Colon (tissue), 2 donors: ENCODE data around the gene CA14.
"Not testable (repeated sequence)": the region's sequence is repeated elsewhere in the genome, so short reads cannot be mapped to it uniquely, and the experiment has no call there.

Experiments
- FAIRE-seq: peaks from 2 replicates; lab custom pipeline; 2012; peaks lifted over from hg19 to GRCh38; lab: Jason Lieb, UNC
- donor health status: control.
- donor health status: control.

CA14 gene

GRCh38 chr1:150236614-150237100 lies 20.9 kb upstream of the CA14 start:
- FAIRE-seq: no peak

GRCh38 chr1:150237176-150237575 lies 20.4 kb upstream of the CA14 start:
- FAIRE-seq: not testable (repeated sequence)

GRCh38 chr1:150237746-150238145 lies 19.8 kb upstream of the CA14 start:
- FAIRE-seq: no peak

GRCh38 chr1:150243003-150243402 lies 14.6 kb upstream of the CA14 start:
- no peak for FAIRE-seq

- FAIRE-seq: no peak
Observed at GRCh38 chr1:150249936-150250335, 7.6 kb upstream of the CA14 start.

DNA sequence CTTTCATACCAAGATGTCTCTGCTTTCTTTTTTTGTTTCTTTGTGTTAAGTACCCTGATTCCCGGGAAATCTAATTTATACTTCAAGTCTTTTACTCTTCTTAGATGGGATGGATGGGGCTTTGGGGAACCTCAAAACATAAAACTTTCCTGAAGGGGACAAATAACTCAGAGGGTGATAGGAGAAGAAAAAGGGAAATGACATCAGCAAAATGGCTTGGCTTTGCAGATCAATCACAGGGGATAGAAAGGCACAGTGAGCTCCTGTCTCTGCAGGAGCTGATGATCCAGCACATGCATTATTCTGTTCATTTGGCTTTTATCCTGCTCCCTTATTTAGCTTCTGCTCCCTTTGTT lies 1.4 kb upstream of the CA14 start:
- no peak for FAIRE-seq

GRCh38 chr1:150256554-150257341 lies 826 bp upstream of the CA14 start:
- no peak for FAIRE-seq

- FAIRE-seq: no peak
Observed at GRCh38 chr1:150259217-150259616, 1.6 kb downstream of the CA14 start.

DNA sequence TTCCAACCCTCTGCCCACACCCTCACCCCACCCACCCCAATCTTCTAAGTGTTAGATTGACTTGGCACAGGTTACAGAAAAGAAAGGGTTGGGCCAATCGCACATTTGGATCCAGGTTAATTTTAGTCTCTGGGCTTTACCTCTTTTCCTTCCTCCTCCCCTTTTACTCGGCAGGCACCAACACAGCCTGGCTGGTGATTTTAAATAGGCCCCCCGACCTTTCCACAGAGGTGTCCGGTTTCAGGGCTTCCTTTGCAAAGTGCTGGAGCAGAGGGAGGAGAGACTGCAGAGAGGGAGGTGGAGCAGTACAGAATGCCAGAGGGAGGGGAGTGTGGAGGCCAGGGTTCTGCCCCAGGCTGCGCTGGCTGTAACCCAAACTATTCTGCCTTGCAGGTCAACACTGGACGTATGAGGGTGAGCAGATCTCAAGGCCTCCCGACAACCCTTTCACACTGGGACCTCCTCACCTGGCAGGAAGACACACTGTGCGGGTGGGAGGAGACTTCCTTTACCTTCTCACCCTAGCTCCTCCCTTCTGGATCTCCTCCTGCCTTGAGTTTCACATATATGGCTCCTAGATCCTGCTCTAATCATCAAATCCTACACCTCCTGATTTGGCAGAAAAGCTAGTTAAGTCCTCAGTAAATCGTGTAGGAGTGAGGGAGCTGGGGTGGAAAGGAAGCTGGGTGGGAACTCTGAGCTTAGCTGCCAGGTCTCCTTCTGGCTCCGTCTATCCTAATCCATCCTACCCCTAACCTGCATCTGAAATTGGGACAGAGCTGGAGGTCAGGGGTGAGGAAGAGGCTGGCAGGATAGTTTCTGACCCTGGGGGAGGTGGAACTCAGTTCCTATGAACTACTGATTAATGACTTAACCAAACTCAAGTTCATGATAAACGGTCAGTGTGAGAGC lies 2.4 kb downstream of the CA14 start:
- no peak for FAIRE-seq

DNA sequence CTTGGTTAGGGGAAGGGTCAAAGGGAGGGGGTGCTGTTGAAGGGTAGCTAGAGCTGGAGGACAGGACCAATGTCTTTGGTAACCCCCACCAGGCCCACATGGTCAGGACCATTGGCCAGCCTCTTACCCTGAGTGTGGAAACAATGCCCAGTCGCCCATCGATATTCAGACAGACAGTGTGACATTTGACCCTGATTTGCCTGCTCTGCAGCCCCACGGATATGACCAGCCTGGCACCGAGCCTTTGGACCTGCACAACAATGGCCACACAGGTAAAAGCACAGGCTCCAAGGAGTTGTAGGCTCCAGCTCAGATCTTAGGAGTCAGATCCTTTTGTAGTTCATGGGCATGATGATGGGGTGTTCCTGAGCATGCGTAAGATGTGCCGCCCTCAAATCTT lies 3.8 kb downstream of the CA14 start:
- no peak for FAIRE-seq

DNA sequence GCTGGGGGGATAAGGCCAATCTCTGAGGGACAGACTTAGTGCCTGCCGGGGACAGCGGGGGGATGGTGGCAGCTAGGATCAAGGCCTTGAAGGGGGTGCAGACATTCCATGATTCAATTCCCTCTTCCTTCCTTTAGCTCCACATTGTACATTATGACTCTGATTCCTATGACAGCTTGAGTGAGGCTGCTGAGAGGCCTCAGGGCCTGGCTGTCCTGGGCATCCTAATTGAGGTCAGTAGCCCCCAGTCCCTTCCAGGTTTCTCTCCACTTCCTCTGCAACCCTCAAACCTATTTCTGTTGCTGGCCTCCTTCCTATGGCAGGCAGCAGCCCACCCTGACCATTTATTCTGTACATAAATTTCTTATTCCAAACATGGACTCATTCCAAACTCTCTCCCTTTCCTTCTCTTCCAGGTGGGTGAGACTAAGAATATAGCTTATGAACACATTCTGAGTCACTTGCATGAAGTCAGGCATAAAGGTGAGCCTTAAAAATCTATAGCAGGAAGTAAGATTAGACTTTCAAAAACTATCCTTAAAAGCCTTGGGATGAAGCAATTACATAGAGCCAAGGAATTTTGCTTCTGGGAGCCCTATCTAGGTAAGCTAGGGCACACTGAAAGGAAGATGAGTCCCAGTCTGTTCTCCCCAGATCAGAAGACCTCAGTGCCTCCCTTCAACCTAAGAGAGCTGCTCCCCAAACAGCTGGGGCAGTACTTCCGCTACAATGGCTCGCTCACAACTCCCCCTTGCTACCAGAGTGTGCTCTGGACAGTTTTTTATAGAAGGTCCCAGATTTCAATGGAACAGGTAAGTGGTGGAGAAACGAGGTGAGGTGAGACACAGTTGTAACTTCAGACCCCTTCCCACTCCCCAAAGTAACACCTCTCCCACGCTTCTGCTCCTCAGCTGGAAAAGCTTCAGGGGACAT lies 5.1 kb downstream of the CA14 start:
- FAIRE-seq: no peak

GRCh38 chr1:150263549-150263948 lies 6.0 kb downstream of the CA14 start:
- FAIRE-seq: no peak

DNA sequence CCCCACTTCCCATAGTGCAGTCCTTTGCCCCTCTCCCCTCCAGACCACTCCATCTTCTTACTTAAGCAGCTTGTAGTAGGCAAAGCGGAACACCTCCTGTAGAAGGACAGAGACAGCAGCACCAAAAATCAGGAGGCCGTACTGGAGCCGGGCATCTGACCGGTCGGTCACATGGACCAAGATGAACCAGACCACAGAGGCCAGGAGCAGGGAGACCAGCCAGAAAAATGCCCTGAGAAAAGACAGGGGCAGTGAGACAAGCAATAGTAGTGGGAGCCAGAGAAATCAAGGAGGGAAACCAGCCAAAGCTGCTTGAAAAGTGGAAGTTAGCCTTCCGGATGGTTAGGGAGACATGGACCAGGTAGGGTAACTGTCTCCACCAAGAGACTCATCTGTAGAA lies 10.3 kb downstream of the CA14 start:
- no peak for FAIRE-seq

- FAIRE-seq: no peak
Observed at GRCh38 chr1:150268340-150268704, 10.7 kb downstream of the CA14 start.

DNA sequence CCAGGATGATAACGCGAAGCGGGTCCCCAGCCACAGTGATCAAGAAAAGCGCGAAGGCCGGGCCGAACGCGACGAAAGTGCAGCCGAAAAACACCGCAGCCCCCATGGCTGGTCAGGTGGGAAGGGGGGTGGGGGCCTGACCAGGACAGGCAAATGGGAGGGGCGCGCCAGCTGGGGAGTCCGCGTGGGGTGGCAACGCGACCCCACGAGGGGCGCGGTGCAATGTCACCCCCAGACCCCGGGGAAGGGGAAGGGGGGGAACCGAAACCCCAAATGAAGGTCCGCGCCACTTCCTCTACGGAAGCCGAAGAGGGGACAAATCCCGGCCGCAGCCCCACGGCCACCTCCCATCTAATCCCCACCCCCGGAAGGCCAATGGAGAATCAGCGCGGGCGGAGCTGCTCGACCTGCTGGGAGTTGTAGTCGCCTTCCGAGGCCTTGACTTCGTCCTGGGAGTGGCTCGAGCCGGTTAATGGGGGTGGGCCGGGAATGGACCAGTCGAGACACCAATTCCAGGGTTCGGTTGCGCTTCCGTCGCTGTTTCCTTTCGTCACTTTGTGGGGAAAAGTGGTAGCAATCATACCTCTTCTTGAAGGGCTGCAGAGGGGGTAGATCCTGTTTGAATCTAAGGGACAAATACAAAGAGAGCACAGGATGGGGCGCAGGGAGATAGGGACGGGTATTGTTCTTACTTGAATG lies 11.3 kb downstream of the CA14 start, which contains the start of gene APH1A:
TSS of gene APH1A (minus strand) at position 312 of the 699 bp plus-strand sequence. CDS start at position 106, 206 bp downstream.
- FAIRE-seq: no peak

DNA sequence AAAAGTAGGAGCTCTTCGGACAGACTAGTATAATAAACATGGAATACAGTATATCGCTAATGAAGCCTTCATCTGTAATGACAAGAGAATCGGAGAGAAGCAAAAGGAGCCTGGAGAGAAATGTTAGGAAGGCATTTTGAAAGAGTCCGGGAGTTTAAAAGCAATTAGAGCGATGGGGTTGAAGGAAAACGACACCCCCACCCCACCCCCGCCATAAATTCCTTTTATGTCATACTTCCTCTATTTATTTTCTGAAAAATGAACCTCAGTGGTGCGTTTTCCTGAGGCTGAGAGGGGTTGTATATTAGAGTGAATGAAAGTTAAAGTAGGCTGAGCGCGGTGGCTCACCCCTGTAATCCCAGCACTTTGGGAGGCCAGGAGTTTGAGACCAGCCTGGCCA lies 11.9 kb downstream of the CA14 start:
- no peak for FAIRE-seq

GRCh38 chr1:150271291-150271959 lies 13.9 kb downstream of the CA14 start:
- no peak for FAIRE-seq

DNA sequence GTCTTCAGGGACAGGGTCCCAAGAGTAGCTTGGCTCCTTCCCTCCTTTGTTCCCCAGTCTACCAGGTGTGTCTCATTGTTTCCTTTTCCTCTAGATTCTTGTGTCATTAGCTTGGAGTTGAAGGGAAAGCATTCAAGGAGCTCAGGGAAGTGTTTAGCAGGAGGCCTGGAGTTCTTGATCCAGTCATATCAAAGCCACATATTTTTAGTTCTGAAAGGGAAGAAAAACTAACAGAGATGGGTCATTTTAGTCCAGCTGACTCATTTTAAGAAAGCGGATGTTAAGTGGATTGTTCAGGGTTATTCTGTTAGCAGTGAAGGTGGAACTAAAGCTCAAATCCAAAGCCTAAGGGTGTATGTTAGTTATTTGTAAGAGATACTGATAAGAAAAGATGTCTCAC lies 15.7 kb downstream of the CA14 start:
- no peak for FAIRE-seq

DNA sequence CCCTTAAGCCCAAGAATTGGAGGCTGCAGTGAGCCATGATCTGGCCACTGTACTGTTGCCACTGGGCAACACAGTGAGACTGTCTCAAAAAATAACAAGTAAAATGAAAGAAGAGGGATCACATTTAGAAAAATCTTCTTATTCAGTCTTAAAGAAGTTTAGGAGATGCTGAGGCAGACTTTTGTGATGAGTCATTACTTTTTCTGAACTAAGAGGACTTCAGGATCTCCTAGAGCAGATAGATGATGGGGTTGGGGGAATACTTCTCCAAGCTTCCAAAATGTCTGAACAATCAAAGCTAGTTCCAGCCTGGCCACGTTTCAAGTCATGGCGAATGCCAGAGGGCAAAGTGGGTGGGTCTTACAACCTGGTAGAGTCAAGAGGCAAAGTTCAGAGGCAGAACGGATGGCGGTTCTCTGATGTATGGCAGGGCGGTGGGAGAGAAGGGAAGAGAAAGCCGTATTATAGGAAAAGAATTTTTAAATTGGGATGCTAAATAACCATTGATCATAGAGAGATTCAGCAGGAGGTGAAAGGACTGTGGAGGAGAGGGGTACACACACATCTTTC lies 22.6 kb downstream of the CA14 start:
- FAIRE-seq: no peak

DNA sequence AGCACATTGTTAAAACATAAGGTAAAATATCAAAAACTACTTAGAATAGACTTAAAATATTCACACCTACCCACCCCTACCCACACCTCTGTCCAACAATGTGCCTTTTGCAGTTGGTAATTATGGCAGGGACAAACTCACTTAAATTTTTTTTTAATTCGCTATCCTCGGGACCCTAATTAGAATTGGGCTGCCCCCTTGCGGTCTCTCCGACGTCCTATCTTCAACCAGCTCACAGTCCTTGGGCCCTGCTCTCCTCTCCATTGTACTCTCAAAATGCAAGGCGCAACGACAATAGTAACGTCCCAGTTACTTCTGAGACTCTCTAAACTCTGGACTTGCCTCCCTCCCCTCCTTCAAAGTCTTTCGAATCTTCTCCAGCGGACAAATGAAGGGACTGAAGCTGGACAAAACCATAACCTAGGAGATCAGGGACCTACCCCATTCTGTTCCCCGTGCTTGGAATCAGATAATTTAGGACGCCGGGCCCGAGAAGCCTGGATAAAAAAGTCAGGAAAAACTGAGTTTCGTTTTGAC lies 23.7 kb downstream of the CA14 start:
- no peak for FAIRE-seq
